ENCODE measurements around the gene PLCXD1.

The PLCXD1 gene

DNA sequence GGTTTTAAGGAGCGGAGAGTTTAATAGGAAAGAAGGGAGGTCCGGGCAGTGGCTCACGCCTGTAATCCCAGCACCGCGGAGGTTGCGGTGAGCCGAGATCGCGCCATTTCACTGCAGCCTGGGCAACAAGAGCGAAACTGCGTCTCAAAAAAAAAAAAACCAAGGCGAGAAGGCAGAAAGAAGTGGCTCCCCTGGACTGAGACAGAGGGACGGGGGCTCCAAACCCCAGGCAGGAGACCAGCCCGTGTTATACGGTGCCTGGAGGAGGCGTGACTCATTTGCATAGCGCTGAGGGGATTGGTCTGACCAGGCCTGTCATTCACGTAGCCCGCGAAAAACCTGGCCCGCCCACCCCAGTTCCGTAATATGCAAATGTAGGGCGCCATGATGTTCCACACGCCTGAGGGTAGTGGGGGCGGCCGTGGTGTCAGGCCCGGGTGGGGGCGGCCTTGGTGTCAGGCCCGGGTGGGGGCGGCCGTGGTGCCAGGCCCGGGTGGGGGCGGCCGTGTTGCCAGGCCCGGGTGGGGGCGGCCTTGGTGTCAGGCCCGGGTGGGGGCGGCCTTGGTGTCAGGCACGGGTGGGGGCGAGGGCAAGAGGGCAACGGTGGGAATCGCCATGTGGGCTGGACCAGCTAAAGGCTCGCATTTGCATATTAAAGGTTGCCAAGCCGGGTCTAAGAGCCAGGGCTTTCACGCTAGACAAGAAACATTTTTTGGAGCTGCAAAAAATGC is 2.1 kb downstream of the PLCXD1 start:
- DNase-seq (ENCODE audit: low read depth): peak; percentile 89
- no peak for TF ChIP-seq CTCF (IDR thresholded peaks at IDR 0.05; ENCODE audit: low read depth, low read length, missing control alignments)
- H3K4me3 ChIP-seq (ENCODE audit: low read depth, low read length): peak overlapping the region; percentile 53

- no peak for DNase-seq (ENCODE audit: low read depth)
- no peak for TF ChIP-seq CTCF (IDR thresholded peaks at IDR 0.05; ENCODE audit: low read depth, low read length, missing control alignments)
- H3K4me3 ChIP-seq (ENCODE audit: low read depth, low read length): no peak overlapping the region
These were observed 4.0 kb downstream of the PLCXD1 start for GRCh38 chrX:285076-285677.

GRCh38 chrX:287670-288069 is 6.5 kb downstream of the PLCXD1 start:
- no peak overlapping the region for H3K4me3 ChIP-seq (ENCODE audit: low read depth, low read length)
- TF ChIP-seq CTCF (IDR thresholded peaks at IDR 0.05; ENCODE audit: low read depth, low read length, missing control alignments): no peak
- no peak for DNase-seq (ENCODE audit: low read depth)

GRCh38 chrX:288561-288991 is 7.4 kb downstream of the PLCXD1 start:
- no peak for DNase-seq (ENCODE audit: low read depth)
- H3K4me3 ChIP-seq (ENCODE audit: low read depth, low read length): no peak overlapping the region
- no peak for TF ChIP-seq CTCF (IDR thresholded peaks at IDR 0.05; ENCODE audit: low read depth, low read length, missing control alignments)

DNA sequence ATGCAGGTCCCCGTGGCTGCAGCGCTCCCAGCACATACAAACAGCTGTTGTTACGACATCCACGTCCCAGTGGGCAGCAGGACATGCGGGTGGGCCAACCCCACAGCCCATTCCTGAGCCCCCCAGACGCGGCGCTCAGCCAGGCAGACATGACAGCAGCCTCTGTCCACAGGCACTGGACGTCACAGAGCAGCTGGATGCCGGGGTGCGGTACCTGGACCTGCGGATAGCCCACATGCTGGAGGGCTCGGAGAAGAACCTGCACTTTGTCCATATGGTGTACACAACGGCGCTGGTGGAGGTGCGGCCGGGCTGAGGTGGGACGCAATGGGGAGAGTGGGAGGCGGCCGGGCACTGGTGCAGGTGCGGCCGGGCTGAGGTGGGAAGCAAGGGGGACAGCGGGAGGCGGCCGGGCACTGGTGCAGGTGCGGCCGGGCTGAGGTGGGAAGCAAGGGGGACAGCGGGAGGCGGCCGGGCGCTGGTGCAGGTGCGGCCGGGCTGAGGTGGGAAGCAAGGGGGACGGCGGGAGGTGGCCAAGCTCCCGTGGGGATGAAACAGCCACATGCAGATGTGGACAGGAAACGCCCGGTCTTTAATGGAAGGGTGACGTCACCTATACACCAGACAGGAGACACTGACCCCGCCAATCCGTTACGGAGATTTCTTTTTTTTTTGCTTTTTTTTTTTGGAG is 9.4 kb downstream of the PLCXD1 start:
- no peak for DNase-seq (ENCODE audit: low read depth)
- no peak for TF ChIP-seq CTCF (IDR thresholded peaks at IDR 0.05; ENCODE audit: low read depth, low read length, missing control alignments)
- no peak overlapping the region for H3K4me3 ChIP-seq (ENCODE audit: low read depth, low read length)

- no peak for TF ChIP-seq CTCF (IDR thresholded peaks at IDR 0.05; ENCODE audit: low read depth, low read length, missing control alignments)
- no peak overlapping the region for H3K4me3 ChIP-seq (ENCODE audit: low read depth, low read length)
- no peak for DNase-seq (ENCODE audit: low read depth)
These were observed 10.3 kb downstream of the PLCXD1 start for GRCh38 chrX:291411-291901.
